GM18907 (cell line): ENCODE data around the gene CFAP77.

Experiments
- ATAC-seq: cut with Tn5 transposase; IDR thresholded peaks from one replicate; pipeline ENCODE4 v1.9.1; 2021; ENCODE audit warnings: mild to moderate bottlenecking, moderate library complexity; ENCODE audit not compliant: unreplicated experiment

The CFAP77 gene

DNA sequence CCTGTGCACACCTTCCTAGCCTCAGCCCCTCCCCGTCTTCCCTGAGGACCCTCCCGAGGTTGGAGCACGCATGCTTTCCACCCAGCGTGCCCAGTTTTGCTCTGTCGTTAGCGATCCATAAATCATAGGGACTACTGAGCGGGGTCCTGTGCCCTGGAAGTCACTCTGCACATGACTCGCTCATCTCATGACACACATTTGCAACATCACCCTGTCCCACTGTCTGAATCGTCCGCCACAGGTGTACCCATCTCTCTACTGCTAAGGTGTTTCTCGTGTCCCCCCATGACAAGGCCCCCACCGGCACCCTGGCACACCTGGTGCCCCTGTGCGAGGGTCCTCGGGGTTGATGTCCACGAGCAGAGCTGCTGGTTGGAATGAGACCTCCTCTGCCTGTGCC, 103.4 kb downstream of the CFAP77 start:
- no peak for ATAC-seq

DNA sequence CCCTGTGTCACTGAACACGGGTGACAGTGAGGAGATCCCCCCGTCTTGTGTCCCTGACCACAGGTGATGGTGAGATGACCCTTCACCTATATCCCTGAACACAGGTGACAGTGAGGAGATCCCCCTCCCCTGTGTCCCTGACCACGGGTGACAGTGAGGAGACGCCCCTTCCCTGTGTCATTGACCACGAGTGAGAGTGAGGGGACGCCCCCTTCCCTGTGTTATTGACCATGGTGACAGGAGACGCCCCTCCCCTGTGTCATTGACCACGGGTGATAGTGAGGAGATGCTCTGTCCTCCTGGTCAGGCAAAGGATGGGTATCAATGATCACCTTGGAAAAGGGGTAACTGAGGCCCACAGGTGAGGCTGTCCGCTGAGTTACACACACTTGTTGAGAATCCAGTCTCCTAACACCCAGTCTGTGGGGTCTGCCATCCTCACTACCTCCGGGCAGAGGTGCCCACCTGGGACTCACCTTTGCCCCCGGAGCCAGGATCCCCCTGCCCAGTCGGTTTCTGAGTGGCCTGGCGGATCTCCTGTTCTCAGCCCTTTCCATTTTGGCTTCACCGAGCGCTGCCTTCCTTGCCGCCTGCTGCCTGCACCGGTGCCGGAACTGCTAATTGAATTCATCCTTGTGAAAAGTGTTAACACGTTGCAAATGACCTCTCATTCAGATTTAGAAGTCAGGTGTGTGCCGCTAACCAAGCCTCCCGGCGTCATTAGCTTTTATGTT, 104.2 kb downstream of the CFAP77 start:
- no peak for ATAC-seq

DNA sequence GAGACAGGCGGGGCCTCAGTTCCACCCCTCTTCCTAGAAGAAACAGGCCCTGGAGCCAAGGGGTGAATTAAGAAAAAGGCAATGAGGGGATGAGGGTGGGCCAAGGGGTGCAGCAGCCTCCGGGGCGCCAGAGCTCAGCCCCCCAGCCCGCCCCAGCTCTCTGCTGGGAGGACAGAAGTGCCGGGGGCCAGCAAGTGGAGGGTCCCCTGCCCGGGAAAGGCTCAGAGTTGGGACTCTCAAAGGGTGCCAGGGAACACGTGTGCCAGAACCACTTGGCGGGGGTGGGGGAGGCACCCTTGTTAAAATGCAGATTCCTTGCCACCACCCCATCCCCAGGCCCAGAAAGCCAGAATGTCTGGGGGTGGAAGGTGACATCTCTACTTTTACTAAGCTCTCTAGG, 104.8 kb downstream of the CFAP77 start:
- ATAC-seq = no peak

DNA sequence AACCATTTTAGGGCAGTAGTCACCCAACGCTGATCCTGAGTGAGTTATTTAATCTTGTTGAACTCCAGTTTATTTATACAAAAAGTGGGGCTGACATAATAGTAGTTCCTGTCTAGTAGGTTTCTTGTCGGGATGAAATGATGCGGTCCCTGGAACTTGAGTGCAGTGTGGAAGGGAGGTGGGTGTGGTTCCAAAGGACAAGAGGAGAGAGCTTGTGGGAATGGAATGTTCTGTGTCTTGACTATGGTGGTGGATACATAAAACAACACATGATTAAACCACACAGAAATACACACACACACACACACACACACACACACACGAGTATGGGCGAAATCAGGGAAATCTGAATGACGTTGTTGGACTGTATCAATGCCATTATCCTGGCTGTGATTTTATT, 106.3 kb downstream of the CFAP77 start:
- ATAC-seq = no peak

DNA sequence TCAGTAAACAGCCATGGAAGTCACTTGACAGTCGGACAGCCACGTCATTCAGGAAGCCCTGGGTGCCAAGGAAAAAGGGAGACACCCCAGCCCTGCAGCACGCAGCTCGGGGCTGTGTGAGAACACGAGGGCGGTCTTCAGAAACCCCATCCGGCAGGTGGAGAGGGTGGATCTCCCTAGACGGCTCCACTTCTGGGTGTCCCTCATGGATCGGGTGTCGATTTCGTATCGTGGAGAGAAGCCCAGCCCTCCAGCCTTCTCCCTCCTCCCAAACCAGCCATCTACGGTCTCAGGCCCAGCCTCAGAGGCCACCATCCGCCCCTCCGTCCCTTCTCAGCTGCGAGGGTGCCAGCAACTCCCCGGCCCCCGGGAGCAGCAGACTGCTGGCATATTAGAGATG, 106.9 kb downstream of the CFAP77 start:
- no peak for ATAC-seq

DNA sequence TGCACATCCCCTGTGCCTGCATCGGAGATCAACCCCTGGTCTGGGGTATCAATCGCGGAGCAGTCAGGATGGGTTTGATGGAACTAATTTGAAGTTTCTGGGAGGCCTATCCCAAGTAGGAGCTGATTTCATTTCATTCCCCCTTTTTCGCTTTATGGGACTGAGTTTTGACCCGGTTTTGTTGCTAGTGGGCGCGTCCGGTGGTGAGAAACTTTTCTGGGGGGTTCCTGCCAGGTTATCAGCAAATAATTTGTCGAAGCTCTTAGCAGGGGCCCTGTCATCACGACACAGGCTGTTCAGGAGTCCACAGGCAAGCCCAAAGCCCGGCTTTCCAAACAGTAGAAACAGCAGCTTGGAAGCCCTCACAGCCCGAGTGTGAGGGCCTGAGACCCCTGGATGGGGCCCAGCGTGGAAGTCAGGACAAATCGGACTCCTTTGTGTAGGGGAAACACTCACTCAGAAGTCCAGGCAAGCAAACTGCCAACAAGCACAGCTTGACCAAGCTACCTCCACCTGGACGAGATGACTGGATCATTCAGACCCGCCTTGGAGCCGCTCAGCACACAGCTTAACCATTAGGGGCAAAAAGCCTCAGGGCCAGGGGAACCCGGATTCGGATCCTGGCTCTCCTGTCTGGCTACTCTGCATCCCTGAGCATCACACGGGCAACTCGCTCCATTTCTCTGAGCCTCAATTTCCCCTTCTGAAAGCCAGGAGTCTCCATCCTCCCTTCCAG, 108.0 kb downstream of the CFAP77 start:
- ATAC-seq = no peak

DNA sequence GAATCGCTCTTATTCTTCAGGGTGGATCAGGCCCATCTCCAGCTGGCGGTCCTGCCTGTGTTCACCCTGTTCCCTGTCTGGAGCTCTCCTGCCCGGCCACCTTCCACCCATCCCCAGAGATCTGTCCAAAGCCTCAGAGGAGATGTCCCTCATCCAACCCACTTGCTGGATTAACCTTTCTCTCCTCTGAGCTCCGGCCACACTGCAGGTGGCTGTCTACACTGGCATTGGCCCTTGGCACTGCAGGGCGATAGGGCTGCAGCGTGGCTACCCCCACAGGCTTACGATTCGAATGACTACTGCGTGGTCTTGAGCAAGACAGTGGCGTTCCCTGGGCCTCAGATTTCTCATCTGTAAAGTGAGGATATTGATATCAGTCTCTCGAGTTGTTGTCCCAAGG, 108.6 kb downstream of the CFAP77 start:
- ATAC-seq = no peak

DNA sequence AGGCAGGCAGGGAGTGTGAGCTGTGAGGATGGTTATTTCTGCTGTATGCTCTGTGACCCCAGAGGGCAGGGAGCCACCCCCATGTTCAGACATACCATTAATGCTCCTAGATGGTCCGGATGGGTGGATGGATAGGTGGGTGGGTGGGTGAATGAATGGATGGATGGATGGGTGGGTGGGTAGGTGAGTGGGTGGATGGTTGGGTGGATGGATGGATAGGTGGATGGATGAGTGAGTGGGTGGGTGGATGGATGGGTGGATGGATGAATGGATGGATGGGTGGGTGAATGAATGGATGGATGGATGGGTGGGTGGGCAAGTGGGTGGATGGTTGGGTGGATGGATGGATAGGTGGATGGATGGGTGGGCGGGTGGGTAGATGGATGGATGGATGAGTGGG, 109.0 kb downstream of the CFAP77 start:
- ATAC-seq = no peak

DNA sequence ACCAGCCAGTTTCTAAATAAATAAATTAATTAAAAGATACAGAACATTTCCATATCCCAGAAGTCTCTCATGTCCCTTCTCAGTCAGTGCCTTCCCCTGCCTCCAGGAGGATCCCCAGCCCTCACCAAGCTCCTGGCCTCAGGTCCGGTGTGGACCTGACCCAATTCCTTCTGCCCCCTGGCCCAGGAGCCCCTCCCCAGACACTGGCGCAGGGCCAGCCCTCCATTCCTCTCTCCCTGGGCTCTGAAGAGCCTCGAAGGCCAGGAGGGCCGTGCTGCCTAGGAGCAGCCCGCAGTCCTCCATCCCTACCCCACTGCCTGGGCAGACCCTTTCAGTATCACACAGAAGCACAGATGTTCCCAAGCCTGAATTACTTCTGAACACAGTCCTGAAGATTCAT, 110.6 kb downstream of the CFAP77 start:
- ATAC-seq = no peak

DNA sequence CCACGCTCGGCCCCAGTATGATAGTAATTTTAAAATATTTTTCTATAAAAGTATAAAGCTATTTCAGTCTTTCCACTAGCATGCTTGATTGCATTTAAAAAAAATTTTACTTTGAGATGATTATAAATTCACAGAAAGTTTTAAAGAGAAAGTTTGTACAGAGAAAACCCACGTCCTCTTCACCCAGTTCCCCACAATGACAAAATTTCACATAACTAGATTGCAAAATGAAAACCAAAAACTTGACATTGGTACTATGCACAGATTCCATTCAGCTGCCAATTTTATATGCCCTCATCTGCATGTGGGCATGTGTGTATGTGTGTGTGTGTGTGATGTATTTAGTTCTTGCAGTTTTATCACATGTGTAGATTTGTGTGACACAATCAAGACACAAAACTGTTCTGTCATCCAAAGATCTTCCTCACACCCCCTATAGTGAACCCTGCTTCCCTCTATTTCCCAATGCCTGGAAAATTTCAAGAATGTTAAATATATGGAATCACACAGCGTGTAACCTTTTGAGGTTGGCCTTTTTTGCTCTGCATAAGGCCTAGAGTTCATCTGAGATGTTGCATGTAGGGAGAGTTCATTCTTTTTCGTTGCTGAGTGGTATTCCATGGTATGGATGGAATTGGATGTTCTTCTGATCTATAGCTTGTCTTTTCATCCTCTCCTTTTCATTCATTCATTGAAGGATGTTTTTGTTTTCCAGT, 115.5 kb downstream of the CFAP77 start:
- ATAC-seq = no peak

DNA sequence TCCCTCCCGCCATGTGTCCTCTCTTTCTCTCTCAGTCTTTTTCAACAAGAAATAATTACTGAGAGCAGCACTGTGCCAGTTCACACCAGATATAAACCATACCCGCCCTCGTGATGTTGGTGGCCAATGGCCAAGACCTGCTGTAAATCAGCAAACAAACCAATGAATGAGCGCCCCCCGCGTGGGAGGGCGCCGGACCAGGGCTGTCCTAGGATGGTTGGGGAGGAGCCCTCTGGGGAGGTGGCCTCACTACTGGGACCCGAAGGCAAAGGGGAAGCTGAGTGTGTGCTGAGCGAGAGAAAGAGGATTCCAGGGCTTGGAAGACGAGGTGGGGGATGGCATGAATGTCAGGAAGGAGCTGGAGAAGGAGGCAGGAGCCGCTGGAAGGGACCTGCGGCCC, 121.2 kb downstream of the CFAP77 start:
- ATAC-seq = no peak

DNA sequence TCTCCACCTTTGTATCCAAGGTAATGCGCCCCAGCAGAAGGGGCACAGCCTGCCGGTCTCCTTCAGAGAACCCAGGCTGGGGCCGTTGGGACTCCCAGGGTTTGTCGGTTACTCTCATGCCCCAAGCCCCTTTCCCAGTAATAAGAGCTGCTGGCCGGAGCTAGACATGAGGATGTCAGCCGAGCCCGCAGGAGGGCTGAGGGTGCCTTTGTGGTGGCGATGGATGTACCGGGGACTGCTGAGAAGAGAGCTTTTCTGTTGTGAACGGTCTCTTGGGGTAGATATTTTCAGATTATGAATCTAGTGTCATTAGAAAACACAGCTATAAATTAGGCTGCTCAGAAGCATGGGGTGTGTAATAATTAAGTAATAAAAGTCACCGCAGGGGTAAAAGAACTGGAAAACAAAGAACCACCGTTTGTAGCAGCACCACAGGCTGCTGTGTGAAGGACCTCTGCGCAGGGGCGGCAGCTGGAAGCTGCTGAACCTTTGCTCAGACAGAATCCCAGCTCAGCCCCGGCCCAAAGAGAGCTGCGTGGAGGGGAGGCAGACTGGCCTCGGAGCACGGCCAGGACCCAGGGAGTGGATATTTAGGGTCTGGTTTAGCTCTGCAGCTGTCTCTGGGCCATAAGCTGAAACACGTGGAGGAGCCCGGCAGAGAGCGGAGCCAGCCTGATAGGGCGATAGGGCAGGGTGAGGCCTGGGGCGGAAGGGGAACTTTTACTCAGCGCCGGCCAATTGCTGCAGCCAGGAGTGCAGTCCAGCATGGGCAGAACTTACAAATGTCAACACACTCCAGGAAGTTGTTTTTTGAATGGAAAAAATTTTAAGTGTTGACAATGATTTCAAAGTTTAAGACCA, 121.9 kb downstream of the CFAP77 start:
- ATAC-seq = no peak

DNA sequence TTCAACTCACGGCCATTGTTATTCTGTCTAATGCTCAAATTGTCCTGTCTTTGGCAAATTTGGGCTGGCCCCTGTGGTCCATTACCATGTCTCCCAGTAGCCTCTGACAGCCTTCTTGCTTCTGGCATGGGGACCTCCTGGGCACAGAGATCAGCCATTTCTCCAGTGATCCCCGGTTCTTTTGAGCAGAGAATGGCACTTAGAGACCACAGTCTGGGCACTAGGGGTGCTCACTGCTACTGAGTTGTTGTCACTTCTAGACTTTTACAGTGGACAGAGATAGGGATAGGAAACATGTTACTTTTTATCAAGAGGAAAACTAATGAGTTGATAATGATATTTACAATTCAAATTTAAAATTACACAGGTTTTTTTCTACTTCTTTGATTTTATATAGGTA, 124.8 kb downstream of the CFAP77 start:
- no peak for ATAC-seq

DNA sequence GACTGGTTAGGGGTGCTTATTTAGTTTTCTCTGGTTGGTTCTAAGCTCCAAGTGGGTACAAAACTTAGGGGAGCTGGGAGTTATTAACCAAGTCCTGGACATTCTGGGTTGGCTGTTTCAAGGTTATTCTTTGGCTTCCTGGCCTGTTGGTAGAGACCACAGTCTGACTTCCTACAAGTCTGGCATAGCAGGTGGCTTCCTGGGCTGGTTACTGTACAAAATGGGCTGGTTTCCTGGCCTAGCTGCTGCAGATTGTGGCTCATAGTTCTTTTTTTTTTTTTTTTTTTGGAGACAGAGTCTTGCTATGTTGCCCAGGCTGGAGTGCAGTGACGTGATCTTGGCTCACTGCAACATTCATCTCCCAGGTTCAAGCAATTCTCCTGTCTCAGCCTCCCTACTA, 126.1 kb downstream of the CFAP77 start:
- ATAC-seq = no peak

DNA sequence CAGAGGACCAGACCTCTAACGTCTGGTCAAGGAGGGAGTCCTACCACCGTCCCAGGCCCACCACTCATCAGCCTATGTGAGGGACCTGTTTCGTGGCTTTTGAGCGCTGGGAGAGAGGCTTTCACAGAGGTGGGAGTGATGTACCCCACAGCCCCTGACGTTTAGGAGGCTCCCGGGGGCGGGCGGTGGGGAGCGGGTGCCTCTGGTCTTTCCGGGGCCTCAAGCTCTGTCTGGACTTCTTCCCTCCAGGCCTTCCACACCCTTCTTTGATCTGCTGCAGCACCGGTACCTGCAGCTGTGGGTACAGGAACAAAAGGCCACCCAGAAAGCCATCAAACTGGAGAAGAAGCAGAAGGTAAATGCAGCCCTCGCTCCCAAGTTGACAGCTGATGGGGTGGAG, 127.3 kb downstream of the CFAP77 start:
- no peak for ATAC-seq

DNA sequence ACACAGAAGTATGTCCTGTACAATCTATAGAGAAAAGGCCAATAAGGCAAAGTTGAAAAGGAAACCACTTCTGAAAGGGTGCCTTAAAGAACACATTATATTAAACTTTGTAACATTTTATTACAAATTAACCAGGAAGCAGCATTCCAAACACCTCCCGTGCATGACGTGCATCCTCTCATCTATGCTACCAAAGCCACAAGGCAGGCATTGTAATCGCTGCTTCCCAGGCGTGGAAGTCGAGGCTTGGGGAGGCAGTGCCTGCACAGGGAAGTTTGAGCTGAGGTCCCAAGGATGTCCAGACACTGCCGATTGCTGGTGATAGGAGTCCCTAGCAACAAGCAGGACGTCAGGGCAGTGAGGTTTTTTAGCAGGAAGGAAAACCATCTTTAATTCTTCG, 128.1 kb downstream of the CFAP77 start:
- no peak for ATAC-seq

DNA sequence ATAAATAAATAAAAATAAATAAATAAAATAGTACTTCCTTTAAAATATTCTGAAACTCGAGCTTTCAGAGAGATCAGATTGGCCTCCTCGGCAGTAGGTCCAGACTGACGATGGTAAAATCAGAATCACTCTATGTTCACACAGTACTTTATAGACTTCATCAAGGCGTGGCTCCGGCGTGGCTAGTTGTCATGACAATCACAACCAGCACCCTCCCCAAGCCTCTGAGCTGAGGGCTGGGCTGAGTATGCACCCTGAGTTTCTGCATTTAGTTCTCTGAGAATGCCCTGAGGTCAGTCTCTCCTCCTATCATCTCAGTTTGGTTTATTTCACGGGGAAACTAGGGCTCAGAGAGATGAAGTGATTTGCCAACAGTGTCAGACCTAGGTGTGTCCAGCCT, 129.1 kb downstream of the CFAP77 start:
- ATAC-seq = no peak

DNA sequence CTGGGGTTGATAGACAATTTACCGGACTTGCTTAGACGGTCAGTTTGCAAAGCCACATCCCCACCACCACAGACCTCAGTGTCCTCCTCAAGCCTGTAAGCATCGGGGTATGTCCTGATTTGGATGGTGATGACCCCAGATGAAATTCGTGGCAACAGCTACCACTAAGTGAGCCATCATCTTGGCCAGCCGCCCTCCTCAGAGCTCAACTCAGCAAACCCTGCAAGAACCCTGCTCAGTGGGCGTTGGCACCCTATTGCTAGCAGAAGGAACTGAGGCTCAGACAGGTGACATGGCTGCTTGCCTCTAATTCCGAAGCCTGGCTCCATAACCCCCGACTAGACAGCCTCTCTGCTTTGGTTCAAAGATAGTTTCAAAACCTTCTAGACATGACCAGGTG, 131.0 kb downstream of the CFAP77 start:
- no peak for ATAC-seq

DNA sequence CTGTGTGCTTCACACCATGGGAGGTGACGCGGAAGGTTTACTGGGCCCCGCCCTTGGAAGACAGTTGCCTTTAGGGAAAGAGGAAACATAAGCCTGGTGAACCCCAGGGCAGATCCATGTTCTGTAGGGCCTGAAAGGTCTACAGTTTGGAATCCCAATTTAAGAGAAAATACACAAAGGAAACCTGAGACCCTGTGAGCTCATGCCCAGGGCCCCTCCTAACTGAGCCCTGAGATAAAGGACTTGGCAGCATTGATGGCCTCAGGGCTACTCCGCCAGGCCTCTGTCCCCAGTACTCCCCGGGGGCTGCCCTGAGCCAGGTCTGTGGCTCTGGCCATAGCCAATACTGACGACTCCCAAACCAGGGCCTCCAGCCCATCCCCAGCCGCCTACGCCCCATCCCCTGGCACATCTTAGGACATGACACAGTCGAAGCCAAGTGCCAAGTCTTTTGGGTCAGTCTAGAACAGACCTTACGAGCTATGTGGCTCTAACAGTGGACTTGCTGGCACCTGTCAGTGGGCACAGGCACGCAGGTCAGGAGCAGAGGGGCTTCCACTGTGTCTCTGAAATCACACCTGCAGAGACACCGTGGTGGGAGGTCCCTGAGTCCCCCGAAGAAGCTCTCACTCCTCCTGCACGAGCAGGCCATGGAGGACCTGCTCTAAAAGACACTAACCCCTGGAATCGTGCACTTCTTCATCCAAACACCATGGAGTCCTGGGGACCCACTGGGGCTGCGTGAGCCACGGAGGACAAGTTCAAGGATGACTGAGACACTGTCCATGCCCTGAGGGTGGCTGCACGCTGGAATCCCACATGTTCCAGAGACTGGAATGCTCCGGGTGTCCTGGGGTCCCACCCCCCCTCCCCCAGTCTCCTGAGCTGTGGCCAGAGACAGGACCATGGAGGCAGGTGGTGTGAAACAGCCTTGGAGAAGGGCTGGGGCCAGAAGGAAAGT, 132.1 kb downstream of the CFAP77 start:
- ATAC-seq = no peak

DNA sequence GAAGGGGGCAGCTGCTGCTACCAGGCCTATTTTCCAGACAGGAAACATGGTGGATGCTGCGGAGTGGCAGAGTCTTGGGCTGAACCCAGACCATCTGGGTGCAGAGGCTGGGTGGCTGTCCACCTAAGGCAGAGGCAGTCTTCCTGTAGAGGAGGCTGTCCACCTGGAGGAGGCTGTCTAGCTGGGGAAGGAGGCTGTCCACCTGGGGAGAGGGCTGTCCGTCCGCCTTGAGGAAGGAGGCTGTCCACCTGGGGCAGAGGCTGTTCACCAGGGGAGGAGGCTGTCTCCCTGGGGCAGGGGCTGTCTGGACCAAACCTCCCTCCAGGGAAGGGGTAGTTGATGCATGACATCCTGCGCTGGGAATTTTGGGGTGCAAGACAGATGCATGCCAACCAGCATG, 133.2 kb downstream of the CFAP77 start:
- ATAC-seq = no peak
